GM19351 (cell line): ENCODE results near the gene PLA2G4E.

Source experiments
- ATAC-seq: cut with Tn5 transposase; IDR thresholded peaks from one replicate; pipeline ENCODE4 v1.9.1; 2021; ENCODE audit warnings: mild to moderate bottlenecking, moderate library complexity; ENCODE audit not compliant: unreplicated experiment

Gene PLA2G4E

DNA sequence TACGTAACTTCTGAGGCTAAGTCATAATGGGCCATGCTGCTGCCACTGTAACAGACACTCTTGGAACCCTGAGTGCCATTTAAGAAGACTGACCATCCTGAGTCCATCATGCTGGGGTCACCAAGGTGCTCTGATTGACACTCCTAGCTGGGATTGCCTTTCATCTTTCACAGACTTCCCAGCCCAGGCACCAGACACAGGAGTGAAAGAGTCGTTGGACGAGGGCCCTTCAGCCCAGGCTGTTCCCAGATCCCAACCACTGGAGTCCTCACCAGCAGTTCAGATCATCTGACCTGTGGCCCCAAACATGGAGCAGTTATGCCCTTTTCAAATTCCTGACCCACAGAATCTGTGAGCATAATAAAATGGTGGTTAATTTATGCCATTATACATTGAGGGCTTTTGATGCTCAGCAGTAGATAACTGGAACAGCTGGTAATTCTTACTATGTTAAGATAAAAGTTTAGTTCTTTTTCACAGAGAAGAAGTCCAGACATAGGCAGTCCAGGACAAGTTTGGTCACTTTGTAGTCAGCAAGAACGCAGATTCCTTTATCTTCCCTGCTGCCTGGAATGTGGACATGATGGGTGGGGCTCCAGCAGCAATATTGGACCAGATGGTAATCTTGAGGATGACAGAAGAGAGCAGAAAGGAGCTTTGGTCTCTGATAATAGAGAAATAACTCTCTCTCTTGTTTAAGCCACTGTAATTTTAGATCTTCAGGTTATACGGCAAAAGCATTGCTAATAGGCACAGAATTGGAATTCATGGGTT, 41.2 kb downstream of the PLA2G4E start:
- no peak for ATAC-seq

DNA sequence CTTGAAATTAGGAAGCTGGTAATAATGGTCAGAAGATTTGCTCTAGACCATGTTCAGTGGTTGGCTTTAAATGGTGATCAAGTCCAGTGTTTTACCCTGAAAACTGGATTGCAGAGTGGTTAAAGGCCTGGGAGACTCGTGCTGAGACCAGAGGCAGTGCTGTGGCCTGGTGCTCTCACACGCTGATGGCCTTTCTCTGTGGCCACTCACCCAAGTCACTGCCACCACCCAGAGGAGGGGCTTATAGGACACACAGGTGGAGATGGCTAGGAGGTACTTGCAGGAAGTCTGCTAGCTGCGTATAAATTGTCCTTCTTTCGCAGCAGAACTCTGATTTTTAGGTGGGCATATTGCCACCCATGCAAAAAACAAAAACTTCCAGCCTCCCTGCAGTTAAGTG, 42.3 kb downstream of the PLA2G4E start:
- ATAC-seq, result no peak

GRCh38 chr15:41977757-41978383, 43.0 kb downstream of the PLA2G4E start:
- ATAC-seq, result no peak

DNA sequence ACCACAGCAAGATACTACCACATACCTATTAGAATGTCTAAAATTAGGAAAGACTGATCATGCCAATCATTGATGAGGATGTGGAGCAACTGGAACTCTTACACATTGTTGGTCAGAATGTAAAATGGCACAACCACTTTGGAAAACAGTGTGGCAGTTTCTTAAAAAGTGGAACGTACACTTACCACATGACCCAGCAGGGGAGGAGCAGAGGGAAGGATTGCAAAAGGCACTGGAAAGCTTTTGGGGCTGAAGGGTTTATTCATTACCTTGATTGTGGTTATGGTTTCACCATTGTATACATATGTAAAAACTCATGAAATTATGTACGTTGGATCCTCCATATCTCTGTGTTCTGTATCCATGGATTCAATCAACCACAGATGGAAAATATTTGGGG, 45.2 kb downstream of the PLA2G4E start:
- ATAC-seq, result no peak

GRCh38 chr15:41974041-41974440, 46.8 kb downstream of the PLA2G4E start:
- ATAC-seq, result no peak

GRCh38 chr15:41972253-41973242, 48.3 kb downstream of the PLA2G4E start, which contains the start of gene EHD4:
TSS of gene EHD4 (minus strand) at chr15:41972557. CDS start at chr15:41972494, 63 bp downstream.
- ATAC-seq, result peak; percentile 76

DNA sequence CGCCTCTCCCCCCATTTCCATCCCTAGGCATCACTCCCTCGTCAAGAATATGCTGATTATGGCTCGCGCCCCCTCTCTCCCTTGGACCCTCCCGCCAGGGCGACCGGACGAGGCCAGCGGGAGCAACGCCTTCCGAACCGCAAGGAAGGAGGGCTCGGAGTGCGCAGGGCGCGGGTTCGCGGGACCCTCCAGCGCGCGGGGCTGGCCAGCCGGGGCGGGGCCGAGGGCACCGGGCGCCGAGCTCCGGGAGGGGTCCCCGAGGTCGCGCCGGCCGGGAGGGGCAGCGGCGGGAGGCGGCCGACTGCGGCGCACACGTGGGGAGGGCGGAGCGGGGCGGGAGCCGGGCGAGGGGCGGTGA, 49.0 kb downstream of the PLA2G4E start:
- ATAC-seq, result peak; percentile 8

DNA sequence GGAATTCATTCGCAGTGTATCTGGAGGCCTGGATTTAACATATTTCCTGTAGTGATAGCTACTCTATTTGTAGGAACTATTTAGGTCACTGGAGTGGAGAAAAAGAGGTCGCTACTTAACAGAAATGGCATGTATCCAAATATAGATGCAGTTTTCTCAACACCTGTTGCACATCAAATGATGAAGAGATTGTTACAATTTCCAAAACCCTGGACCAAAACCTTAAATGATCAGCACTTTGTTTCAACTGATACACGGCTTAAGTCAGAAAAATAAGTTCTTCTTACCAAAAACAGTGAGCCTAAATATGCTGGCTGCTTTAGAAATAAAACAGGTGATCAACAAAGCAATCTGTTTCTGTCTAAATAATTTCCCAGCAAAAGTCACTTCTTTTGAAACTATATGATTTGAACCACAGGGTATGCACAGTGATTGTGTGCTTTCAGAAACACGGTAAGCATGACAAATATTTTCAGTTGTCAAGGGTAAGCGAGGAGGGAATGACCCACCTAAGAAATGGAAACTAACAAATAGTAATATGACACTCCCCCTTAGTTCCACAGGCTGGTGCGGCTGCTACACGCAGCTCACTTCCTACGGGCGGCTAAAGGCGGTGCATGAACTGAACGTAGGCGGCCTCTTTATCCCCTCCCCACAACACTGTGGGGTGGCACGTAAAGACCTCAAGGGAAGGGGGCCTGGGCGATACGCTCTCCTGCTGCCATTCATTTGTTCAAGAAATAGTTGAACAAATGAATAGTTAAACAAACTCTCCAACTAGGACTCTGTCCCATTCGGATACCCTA, 49.5 kb downstream of the PLA2G4E start:
- ATAC-seq, result peak; percentile 47

DNA sequence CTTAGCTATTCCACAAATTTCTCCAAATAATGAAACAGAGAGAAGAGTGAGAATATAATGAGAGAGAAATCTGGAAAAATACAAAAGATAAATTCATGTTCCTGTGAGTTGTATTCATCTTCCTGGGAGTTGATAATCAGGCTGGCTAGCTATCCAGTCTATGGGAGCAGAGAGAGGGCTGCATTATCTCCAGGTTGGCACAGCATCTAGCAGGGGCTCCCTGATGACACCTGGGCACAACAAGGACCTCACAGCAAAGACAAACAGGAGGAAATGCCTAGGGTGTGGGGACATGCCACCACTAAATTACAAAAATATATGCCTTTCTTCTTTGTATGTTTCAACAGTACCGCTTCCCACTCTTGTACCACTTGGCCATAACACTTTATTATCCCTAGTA, 50.4 kb downstream of the PLA2G4E start:
- no peak for ATAC-seq

- no peak for ATAC-seq
Measured at GRCh38 chr15:41969851-41970431, 50.9 kb downstream of the PLA2G4E start.

GRCh38 chr15:41968701-41969100, 52.1 kb downstream of the PLA2G4E start:
- no peak for ATAC-seq

DNA sequence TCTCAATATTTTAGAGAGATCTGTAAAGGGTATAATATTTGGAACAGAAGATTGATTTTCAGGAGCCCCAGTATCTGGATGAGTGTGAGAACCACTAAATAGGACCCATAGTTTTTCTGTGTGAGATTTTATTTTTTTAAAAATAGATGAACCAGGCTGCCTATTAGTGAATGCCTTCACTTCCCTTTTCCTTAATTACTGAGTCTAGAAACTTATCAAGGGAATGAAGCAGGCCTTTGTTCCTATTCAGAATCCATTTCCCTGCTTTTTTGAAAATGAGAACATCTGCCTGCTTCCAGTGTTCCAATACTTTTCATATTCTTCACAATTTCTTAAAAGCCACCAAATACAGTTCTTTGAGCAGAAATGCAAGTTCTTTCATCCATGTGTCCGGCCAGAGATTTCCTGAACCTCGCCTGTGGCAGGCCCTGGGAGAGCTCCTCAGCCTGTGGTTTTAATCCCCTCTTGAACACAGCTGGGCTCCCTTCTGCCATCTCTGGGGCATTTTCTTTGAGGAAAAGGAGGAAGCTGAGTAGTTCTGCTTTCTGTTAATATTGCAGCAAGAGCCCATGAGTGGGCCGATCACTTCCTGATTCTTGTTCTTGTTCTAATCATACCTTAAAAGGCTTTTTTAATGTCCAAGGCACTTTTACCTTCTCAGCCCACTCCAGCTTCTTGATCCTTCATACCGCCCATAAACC, 53.2 kb downstream of the PLA2G4E start:
- no peak for ATAC-seq

GRCh38 chr15:41966920-41967465, 53.8 kb downstream of the PLA2G4E start:
- no peak for ATAC-seq

DNA sequence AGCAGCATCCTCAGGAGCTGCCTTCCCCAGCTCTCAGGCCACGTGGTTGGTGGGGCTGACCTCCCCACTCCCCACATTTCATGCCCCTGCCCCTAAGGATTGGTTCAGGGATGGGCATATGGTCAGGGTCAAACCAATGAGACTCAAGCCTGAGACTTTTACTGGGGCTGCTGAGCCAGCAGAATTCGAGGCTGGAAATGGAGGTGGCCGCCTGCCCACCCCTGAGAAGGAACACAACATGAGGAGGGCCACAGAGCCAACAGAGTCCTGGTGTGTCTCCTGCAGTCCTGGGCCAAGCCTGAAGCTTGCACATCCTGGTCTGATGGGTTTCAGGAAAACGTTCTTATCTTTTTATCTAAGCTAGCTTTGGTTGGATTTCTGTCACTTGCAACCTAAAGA, 54.4 kb downstream of the PLA2G4E start:
- no peak for ATAC-seq

DNA sequence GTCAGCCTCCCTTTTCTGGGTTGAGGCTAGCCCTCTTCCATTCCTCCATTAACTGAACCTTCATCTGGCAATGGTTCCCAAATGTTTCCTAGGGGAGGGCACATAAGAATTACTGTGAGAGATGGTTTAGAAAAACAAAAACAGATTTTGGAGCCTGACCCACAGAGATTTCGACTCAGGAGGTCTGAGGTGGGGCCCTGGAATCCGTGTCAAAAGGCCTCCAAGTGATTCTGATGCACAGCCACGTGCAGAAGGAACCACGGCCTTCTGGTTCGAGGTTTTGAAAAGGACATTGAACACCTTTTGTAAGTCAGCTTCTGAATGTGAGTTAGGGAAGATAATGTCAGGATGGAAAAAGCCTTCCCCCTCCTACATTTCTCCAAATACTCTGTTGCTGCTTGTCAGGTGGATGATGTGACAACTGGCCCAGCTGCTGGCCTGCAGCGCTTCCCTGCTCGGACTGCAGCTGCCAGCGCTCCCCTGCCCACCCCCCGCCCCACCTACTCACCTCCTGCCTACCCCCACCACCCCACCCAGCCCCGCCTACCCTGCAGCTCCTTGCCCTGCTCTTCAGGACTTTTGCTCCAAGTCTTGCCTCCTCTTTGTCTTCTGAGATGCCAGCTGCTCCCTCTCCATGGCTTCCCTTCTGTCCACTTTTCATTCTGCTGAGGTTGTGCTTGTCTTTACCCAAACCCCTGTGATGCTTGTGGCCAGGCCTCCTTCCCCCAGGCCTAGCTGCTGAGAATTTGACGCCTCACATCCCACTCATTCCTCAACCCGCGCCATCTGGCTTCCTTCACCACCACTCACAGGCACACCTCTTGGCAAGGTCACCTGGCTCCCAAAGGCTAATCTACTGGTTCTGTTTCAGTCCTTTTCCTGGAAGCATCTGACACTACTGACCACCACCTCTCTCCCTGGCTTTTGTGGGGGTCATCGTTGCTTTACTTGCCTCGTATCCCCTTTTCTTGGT, 55.1 kb downstream of the PLA2G4E start:
- no peak for ATAC-seq

GRCh38 chr15:41961595-41962202, 59.1 kb downstream of the PLA2G4E start:
- no peak for ATAC-seq

- ATAC-seq, result no peak
Measured at GRCh38 chr15:41961001-41961518, 59.8 kb downstream of the PLA2G4E start.
